22Rv1 (cell line): Measurements from ENCODE around the gene GPR33.

Experiments used
- CTCF ChIP-seq: fragments of 450-650 bp; IDR thresholded peaks from 2 replicates; pipeline ENCODE4 v1.5.1; 2017; ENCODE audit warnings: mild to moderate bottlenecking
- ZFX ChIP-seq: fragments of 450-650 bp; IDR thresholded peaks from 2 replicates; pipeline ENCODE4 v1.6.1; 2017; ENCODE audit warnings: antibody characterized with exemption, borderline replicate concordance

- TF ChIP-seq CTCF (no peak), ZFX (no peak)
Observed at GRCh38 chr14:31527087-31527486, 39.2 kb upstream of the GPR33 start.
